Brain microvascular endothelial cell (primary cell): ENCODE measurements around the gene AP1S2.

Source experiments
- DNase-seq: peaks from one replicate; pipeline ENCODE4 v3.0.0-alpha.2; 2020
- H3K27ac ChIP-seq: fragments of 250-450 bp; sonication (Bioruptor Pico); 2 replicates; pipeline ENCODE4 v1.5.1; 2020; ENCODE audit warnings: mild to moderate bottlenecking, moderate library complexity
- H3K27me3 ChIP-seq: fragments of 250-450 bp; sonication (Bioruptor Pico); replicated peaks from 2 replicates; pipeline ENCODE4 v1.5.1; 2020; ENCODE audit warnings: mild to moderate bottlenecking
- H3K36me3 ChIP-seq: fragments of 250-450 bp; sonication (Bioruptor Pico); replicated peaks from 2 replicates; pipeline ENCODE4 v1.5.1; 2020; ENCODE audit warnings: mild to moderate bottlenecking
- H3K4me3 ChIP-seq: 2 replicates; pipeline ENCODE4 v1.5.1; 2011; ENCODE audit warnings: low read depth, mild to moderate bottlenecking, control low read depth, low read length, moderate library complexity
- CTCF ChIP-seq: IDR thresholded peaks from 2 replicates; pipeline ENCODE4 v1.5.1; 2011; ENCODE audit warnings: low read depth, mild to moderate bottlenecking, moderate library complexity, low read length, control low read depth, inconsistent platforms; ENCODE audit errors: missing control alignments
- in situ Hi-C: cut with HindIII; loops from 2 replicates; pipeline ENCODE4 v1.10.0; 2017; ENCODE audit warnings: low sequenced_read_pairs, low pct_ligation_motif_present

Gene AP1S2

GRCh38 chrX:15854712-15855567 lies at the start of gene AP1S2:
AP1S2 (minus strand) TSS chrX:15854813; CDS start chrX:15852524, 2,289 bp downstream.
- in situ Hi-C loops = no loop called here
- H3K36me3 ChIP-seq = no peaks in the 10 kb centered on the region
- peak; percentile 85 for DNase-seq
- H3K27ac ChIP-seq = peak within 1 kb of the TSS; percentile 22
- no peaks in the 10 kb centered on the region for H3K27me3 ChIP-seq
- TF ChIP-seq CTCF = no peak
- peak within 1 kb of the TSS; percentile 61 for H3K4me3 ChIP-seq

DNA sequence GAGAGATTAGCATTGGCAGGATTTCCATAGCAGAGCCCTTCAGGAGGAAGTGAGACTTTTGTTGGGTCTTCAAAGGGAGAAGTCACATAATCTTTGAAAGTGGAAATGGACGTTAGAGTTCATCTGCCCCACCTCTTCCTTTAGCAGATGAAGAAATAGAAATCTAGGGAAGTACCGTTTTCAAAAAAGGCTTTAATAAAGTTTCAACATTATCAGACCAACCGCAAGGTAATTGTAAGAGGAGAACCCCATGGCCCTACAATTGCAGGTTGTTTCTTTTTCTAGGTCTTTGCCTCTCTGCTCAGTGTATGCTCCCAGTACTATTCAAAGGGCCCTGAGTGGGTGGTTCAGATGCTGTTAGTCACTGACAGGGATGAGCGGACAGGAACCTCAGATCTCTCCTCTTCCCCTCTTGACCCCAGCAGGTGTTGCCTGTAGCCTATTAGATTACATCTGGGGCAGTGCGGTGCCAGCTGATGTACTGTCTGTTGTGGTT lies 48.6 kb upstream of the AP1S2 start:
- no peak for TF ChIP-seq CTCF
- Histone ChIP-seq H3K27ac (no peak overlapping the region), H3K36me3 (no peaks in the 10 kb centered on the region), H3K27me3 (no peaks in the 10 kb centered on the region), H3K4me3 (no peak overlapping the region)
- DNase-seq = no peak
- in situ Hi-C loops = no loop called here

GRCh38 chrX:15895334-15895733 lies 40.7 kb upstream of the AP1S2 start:
- in situ Hi-C loops = no loop called here
- no peak for TF ChIP-seq CTCF
- Histone ChIP-seq H3K4me3 (no peak overlapping the region), H3K36me3 (no peaks in the 10 kb centered on the region), H3K27ac (no peak overlapping the region), H3K27me3 (no peaks in the 10 kb centered on the region)
- DNase-seq = no peak

DNA sequence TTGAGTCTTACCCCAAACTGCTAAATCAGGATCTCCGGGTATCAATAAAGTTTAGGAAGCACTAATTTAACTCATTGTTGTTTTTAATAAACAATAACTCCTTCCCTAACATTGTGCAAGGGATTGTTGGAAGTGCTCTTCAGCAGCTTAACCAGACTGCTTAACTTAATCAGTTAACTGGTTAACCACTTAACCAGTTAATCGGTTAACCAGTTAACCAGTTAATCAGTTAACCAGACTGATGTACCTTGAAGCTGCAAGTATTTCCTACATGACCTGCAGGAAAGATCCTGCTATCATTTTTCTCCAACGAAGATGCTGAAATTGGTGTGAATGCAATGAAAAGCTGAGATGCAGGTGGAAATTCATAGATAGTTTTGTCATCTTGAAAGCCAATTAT lies 40.1 kb upstream of the AP1S2 start:
- H3K36me3 ChIP-seq = no peaks in the 10 kb centered on the region
- no peak for DNase-seq
- H3K4me3 ChIP-seq = no peak overlapping the region
- H3K27ac ChIP-seq = no peak overlapping the region
- no peak for TF ChIP-seq CTCF
- in situ Hi-C loops = no loop called here
- no peaks in the 10 kb centered on the region for H3K27me3 ChIP-seq

- H3K27me3 ChIP-seq = no peaks in the 10 kb centered on the region
- DNase-seq = no peak
- no peaks in the 10 kb centered on the region for H3K36me3 ChIP-seq
- no peak overlapping the region for H3K27ac ChIP-seq
- no peak for TF ChIP-seq CTCF
- no peak overlapping the region for H3K4me3 ChIP-seq
- in situ Hi-C loops = no loop called here
These were observed 35.9 kb upstream of the AP1S2 start for GRCh38 chrX:15890463-15890862.
